GM23248 (cell line): ENCODE measurements around the gene NOTO.

Source experiments
- EZH2 ChIP-seq: fragments of 200-600 bp; sonication (generic); IDR thresholded peaks from 2 replicates; pipeline ENCODE4 v1.6.1; 2018; ENCODE audit warnings: antibody characterized with exemption, mild to moderate bottlenecking; ENCODE audit not compliant: insufficient read depth, poor library complexity, severe bottlenecking
- EZH2phosphoT487 ChIP-seq: fragments of 200-600 bp; sonication (generic); IDR thresholded peaks from 2 replicates; pipeline ENCODE4 v1.6.1; 2018; ENCODE audit warnings: antibody characterized with exemption, moderate library complexity, mild to moderate bottlenecking, low read depth; ENCODE audit not compliant: insufficient read depth

DNA sequence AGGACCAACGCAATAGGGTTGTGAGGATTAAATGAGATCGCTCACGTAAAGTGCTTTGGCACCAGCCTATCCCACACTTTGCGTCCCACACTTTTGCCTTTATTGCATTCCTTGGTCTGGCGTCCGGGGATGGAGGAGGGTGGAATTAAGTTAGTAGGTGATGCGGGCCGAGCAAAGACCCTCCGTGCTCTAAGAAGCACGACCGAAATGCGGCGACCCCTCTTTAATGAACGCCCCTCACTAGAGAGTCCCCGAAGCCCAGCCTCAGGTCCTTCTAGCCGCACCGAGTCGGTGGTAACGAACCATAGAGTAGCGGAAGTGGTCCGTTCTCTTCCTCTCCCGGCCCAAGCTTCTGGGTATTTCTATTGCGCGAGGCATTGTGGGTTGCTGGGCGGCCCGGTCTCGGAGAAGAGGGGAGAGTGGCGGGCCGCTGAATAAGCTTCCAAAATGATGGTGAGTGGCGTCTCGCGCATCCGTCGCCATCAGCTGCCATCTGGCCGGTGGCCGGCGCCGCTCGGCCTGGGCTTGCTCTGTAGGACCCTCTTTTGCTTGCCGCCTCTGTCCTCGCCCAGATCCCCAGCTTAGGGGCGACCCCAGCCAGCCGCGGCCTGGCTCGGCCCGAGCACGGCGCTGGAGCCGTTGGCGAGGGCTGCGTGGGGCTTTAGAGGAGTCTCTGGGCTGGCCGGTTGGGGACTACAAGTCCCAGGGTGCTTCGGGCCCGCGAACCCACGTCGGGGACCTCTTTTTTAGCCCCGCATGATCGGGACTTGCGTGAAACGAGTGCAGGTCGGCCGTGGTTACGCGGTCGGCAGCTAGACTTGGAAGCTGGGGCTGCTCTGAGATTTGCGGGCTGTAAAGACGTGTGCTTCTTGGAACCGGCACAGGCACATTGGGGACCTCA, 31.8 kb downstream of the NOTO start, which contains the start of gene CCT7:
- TF ChIP-seq EZH2, result no peak
- no peak for TF ChIP-seq EZH2phosphoT487
